GM18868 (cell line): ENCODE results near the gene SLC19A1.
"Not testable (repeated sequence)": the region's sequence is repeated elsewhere in the genome, so short reads cannot be mapped to it uniquely, and the experiment has no call there.

Experiments
- ATAC-seq: cut with Tn5 transposase; IDR thresholded peaks from one replicate; pipeline ENCODE4 v1.9.1; 2021; ENCODE audit warnings: mild to moderate bottlenecking, moderate library complexity; ENCODE audit not compliant: unreplicated experiment

SLC19A1 gene

DNA sequence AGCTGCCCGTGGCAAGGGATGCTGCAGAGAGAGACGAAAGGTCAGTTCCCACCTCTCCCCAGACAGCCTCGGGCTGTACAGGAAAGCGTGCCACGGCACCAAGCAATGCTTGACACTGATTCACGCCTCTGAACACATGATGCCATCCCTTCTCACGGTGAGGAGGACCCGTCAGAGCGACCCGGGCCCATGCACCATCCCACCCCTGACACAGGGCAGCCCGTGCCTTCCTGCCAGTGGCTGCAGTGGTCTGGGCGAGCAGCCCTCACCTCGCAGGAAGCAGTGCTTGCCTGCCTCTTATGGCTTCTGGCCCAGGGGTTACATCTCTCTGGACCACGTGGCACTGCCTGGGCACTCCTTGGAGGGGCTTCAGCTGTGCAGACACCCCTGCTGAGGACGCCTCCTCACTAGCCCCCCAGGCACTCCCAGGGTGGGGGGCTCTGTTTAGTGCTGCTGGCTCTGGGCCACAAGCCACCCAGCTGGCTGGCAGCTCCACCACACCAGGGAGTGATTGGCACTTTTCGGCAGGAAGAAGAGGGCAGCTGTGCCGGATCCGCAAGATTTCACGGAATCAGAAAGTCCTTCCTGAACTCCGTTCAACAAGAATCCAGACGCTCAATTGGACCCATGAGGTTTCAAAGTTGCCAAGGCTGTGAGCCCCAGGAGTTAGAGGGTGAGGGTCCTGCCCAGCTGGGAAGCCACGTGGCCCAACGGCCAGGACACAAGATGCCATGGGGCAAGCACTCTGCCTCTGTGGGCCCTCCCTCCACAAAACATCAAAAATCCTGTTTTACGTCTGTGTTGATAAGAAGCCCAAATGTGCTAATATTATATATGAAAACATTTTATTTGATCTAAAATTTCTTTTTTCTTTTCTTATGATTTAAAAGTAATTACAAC lies 34.8 kb upstream of the SLC19A1 start:
- ATAC-seq, result no peak

DNA sequence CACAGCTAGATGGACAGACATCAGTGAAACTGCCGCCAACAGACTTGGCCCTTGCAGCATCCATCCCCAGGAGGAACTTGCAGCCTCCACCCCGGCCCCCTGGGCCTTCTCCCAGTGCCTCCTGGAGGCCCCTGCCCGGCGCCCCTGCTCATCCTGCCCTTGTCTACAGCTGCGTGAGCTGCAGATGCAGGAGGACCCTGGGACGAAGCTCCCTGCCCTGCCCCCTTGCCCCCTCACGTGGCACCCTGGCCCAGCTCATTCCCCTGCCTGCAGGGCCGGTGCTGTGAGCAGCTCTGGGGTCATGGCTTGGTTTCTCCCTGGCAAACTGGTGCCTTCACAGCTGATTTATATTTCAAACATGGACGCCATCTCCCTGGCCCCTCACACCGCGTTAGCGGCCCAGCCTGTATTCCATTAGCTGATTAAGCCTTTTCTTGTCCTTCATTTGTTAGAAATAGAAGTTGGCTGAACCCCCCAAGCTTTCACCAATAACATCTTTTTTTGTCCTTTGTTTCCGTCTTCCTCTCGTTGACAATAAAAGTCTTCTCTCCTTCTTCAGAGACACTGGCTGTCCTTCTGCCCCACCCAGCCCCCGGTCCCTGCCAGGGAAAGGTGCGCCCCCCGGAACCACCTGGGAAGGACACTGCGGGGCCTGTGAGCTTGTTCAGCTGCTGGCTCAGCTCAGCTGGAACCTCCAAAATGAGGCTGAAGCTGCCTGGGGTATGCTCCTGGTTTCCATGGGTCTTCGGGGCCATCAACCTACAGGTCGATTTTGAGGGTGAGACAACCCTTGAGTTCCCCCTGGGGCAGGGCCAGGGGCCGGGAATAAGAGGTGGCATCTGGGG lies 34.0 kb upstream of the SLC19A1 start:
- no peak for ATAC-seq

DNA sequence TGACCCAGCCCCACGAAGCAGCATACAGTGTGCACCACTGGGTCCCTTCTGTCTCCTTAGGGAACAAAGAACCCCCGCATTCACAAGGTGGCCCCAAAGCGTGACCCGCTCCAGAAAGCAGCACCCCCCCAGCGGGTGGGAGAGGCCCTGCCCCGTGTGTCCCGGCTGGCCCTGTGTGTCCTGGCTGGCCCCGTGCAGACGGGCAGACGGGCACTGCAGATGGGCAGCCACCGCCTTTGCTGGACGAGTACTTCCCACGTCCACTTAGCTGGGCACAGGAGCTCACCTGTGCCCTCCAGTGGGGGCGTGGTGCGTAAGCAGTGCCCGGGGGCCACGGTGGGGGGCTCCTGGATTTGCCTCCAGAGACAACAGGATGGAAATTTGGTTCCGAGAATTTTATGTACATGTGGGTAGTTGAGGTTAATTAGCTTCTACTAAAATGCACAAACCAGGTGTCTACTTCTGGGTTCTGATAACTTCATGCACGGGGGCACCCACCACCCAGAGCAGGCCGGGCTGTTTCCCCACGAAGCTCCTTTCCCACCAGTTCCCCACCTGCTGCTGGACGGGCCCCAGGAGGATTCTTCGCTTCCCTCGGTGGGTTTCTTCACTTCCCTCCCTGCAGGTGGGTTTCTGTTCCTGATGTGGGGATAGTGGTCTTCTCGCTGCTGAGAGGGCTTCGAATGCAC lies 33.2 kb upstream of the SLC19A1 start:
- ATAC-seq, result no peak

DNA sequence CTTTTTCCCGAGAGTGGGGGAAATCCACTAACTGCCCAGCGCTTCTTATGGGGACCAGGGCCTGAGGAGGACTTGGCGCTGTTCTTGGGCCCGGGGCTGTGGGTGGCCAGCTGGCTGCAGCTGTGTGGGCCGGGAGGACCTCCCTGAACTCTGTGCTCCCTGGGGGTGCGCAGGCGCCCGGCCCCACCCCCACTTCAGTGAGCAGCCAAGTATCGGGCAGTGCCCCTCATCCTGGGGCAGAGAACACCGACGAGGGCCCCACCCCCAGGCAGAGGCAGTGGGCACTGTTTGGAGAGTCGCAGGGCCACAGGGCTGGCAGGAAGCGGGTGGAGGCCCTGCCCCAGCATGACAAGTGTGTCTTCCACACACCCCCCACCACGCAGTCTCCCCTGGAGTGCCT lies 32.5 kb upstream of the SLC19A1 start:
- no peak for ATAC-seq

DNA sequence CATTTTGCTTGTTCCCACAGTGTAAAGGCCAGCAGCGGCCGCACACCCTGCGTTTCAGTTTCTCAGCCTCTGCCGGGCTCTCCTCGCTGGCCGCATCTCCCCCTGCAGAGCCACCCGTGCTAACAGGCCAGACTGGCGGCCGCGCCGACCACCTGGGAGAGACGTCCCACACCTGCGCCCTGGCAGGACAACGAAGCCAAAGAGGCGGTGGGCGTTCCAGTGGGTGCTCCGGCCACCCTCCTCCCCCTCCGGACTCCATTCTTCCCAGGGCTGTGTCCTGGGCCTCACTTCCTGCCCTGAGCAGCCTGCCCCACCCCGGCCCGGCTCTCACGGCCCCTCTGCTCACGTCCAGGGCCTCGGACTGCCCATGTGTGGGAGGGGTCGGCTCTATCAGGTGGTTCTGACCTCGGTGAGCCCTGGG lies 31.9 kb upstream of the SLC19A1 start:
- ATAC-seq, result no peak

DNA sequence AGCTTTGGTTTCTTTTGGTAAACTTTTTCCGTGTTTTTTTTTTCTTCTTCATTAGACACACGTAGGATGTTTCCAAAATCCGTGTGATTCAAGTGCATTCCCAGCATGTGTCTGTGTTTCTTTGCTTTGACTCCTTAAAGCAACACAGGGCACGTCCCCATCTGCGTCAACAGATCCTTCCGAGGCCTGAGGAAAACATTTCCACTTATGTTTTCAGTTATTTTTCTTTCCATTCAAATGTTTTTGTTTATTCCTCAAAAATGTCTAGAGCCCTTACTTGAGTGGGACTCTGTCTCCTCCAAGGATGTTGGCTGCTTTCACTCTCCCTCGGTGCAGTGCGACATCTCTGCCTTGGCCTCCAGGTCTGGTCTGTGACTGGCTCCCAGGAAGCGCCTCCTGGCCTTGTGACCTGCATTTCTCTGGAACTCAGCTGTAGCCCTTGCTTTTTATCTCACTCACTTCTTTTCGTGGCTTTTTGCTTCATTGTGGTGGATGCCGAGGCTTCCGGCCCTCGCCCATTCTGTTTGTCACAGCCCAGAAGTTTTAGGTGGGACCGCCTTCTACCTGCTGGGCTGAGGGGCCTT lies 31.3 kb upstream of the SLC19A1 start:
- no peak for ATAC-seq

DNA sequence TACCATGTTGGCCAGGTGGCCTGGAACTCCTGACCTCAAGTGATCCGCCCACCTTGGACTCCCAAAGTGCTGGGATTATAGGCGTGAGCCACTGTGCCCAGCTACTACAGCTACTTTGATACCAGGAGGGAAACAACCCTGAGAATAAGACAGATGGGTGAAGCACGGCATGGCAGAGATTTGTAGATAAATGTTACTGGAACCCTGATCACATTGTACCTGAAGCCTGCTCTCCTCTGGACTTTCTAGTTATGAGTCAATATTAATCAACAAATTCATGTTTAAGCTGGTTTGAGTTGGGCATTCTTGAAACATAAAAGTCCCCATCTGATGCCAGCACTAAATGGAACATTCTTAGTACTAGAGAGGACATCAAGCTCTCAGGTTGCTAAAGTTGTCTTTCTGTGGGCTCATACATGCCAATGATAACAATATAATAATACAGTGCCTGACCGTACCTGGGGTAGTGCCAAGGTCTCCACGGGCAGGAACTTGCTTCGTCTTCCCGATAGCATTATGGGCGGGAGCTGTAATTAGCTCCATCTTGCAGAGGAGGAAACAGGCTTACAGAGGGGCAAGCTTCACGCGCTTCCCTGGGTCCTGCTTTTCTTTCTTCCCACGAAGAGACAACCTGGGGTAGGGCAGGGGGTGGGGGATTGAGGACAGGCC lies 30.7 kb upstream of the SLC19A1 start:
- no peak for ATAC-seq

DNA sequence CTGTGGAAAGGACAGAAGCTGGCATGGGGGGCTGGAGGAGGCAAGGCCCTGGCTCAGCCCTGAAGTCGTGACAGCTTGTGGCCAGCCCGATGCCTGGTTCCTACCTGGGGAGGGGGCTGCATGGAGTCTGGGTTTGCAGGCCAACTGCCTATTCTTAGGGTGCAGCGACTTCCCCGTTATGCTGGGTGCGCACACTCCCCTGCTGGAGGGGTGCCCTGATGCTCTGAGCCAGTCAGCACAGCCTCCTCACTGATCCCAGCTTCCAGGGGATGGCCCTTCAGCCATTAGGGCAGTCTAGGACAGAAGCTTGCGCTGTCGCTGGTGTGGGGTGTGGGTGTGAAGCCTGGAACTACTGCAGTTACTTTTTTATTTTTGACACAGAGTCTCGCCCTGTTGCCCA lies 30.0 kb upstream of the SLC19A1 start:
- ATAC-seq, result no peak

DNA sequence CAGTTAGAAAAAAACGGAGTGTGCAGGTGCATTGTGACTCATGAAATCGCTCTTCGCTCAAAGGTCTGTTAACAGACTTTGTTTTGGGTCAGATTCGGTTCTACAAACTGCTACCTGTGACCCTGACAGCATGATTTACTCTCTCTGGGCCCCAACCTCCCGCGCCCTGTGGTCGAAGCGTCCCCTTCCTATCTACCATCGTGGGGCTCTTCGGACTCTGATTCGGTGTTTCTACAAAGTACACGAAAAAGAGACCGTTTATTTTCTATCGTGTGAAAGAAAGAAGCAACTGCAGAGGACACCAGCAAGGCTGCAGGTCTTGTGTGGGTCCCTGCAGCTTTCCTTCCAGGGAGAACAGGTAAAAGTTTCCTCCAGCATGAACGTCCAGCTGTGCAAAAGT lies 29.4 kb upstream of the SLC19A1 start:
- no peak for ATAC-seq

DNA sequence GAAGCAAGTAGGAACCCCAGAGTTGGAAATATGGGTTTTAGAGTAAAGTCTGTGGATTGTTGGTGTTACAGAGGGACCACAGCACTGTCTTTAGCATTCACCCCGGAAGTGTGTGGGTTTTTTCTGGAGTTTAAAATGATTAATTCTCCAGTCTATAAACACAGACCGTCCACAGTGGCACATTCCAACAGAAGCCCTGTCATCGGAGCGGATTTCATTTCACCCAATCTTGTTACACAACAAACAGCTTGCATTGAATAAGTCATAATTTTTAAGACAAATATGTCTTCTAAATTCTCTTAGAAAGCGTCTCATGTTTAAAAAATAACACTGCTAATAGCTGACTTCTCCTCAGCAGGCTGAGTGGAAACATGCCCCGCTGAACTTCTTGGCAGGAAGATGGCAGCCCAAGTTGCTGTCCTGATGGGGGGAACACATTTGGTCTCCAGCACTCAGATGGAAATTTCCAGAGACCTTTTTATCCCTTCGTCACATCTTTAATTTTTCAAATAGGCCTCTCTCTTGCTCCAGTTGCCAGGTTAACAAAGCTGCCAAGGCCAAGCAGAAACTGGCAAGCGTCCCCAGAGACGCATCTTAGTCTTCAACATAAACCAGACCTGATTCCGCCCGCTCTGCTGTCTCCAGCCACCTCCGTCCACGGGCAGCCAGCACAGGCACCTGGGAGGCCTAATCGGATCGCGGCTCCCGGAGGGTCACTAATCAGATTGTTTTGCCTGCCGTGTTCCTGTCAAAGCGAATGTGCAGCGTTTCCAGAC lies 28.8 kb upstream of the SLC19A1 start:
- no peak for ATAC-seq

DNA sequence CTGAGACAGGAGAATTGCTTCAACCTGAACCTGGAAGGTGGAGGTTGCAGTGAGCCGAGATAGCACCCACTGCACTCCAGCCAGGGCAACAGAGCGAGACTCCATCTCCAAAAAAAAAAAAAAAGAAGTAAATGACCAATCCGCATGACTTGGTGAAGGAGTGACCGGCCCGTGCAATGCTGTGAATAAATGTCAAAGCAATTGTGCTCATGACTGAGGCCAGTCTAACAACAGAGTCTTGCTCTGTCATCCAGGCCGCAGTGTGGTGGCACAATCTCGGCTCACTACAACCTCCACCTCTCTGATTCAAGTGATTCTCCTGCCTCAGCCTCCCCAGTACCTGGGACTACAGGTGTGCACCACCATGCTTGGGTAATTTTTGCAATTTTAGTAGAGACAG lies 27.8 kb upstream of the SLC19A1 start:
- ATAC-seq, result no peak

DNA sequence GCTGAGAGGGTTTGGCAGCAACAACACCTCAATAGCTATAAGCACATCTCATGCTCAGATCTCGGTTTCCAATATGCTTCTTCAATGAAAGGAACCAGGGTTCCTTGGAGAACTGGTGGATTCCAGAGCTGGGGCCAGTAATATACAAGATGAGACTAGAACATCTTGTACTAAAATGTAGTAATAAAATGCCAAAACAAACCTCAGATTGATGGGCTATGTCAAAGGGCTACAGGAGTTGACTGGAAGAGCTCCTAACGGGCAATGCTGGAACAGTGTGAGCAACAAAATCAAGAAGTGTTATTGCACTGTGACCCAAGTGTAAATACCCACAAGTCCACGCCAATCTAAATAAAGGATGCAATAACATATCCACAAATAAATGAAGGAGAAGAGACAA lies 26.1 kb upstream of the SLC19A1 start:
- ATAC-seq, result no peak

DNA sequence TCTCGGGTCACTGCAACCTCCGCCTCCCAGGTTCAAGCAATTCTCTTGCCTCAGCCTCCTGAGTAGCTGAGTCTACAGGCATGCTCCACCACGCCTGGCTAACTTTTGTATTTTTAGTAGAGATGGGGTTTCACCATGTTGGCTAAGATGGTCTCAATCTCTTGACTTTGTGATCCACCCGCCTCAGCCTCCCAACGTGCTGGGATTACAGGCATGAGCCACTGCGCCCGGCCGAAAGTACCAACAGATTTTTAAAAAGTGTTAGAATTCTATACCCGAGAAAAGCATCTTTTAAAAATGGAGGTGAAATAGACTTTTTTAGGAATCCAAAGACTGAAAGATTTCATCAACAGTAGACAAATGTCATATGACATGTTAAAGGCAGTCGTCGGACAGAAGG lies 21.9 kb upstream of the SLC19A1 start:
- ATAC-seq, result not testable (repeated sequence)

DNA sequence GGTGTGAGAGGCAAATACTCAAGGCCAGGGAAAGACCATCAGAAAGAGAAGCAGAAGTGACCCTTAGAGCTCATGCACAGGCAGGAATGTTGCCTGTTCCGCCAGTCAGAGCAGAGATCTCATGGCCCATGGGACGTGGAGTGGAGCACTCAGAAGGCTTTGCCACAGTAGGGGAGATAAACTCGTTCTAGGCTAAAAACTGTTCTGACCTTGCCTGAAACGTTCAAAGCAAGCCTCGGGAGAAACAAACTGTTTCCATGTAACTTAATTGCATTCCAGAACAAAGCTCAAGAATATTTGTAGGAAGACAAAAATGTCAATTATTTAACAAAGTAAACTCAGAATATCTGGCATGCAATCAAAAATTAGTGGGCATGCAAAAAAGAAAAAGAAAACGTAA lies 20.7 kb upstream of the SLC19A1 start:
- no peak for ATAC-seq

DNA sequence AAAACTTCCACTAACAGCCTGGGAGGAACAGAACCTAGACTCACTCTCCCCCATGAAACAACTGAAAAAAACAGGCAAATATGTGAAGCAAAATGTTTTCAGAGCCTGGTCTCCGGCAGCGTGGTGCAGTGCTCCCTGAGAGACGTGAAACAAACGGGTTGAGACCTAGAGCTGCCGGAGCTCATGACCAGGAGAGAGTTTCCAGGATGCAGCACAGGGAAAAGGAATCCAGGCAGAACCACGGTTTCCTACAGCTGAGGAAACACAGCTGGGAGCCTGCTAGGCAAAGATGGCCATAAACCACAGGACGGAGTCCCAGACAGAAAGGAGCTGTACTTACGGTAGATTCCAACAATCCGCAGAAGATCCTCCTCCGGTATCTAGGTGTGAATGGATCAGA lies 20.2 kb upstream of the SLC19A1 start:
- no peak for ATAC-seq

DNA sequence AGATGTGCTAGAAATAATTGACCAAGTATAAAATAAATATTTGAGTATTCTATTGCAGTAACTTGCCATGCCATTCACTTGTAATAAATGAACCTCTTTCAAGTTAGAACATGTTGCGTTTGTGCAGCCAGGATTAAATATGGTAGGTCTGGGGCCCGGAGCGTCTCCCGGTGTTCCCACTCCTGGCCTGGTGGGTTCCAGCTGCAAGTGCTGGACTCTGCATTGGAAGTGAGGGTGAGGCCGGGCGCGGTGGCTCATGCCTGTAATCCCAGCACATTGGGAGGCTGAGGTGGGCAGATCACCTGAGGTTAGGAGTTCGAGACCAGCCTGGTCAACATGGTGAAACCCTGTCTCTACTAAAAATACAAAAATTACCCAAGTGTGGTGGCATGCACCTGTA lies 19.0 kb upstream of the SLC19A1 start:
- ATAC-seq, result not testable (repeated sequence)

DNA sequence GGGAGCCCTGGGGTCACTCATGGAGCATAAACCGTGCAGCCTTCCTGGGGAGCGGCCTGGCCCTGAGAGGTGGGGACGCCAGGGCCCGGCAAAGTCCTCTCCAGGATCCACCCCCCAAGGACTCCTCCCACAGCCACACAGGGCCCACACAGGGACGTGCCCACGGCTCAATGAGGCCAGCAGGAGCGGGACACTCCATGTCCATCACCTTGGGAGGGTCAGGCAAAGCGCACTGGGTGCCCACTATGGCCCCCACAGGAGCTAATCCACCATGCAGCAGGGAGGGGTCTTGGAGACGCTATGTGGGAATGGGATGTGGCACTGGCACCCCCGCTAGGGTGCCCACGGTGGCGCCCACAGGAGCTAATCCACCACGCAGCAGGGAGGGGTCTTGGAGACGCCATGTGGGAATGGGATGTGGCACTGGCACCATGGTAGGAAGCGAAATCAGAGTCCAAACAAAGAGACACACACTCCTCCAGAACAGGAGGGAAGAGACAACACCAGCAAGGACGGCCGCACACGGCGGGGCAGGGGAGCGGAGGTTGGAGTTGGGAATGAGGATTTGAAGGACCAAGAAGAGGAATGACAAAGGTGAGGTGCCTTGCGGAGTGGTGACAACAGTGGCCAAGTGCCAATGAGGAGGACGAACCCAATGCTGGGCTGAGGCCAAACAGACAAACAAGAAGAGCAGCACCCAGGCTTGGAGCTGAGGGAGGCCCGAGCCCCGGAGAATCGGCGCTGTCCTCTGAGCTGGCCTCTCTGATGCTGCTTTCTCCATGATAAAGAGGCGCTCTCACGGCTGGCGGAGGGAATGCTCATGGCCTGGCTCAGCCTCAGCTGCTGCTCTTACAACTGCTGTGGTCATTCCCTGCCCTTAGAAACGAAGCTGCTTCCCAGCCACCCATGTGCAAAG lies 18.1 kb upstream of the SLC19A1 start:
- no peak for ATAC-seq

DNA sequence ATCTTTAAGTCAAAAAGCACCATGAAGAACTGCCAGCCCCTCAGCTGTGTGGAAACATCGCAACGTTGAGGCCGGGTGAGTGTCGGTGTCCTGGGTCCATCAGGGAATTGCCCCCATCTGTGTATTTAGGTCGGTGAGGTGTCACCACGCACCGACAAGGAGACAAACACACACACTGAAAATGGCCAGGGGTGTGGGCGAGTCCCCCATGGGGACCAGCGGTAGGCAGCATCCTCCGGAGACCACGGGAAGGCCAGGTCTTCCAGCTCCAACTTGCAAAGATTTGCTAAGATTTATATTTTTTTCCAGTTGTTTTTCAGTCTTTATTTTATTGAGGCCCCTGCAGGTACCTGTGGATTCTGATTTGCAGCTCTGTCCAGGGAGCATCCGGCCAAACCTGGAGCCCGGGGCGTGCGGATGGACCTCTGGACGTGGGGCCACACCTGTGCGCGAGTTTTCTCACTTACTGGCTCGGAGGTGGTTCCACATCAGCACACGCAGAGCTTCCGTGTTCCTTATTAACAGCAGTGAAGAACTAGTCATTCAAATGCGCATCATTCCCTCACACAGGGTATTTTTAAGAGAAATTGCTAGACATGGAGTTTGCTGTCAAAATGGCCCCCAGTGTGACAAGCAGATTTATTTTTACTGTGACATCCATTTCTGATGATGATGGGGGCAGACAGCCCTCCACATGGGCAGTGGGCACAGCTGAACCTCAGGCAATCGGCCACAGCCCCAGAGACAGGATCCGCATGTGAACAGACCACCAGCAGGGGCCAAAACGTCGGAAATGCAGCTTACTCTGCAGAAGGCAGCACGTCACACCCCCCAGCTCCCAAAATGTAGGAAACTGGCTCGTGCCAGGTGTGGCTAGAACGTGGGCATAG lies 17.2 kb upstream of the SLC19A1 start:
- no peak for ATAC-seq
